Measurements from ENCODE around the gene MEP1B.
"Not testable (repeated sequence)": the region's sequence is repeated elsewhere in the genome, so short reads cannot be mapped to it uniquely, and the experiment has no call there.

MEP1B gene

GRCh38 chr18:32189790-32190189 is at the start of gene MEP1B:
TSS of gene MEP1B (plus strand) at chr18:32190039. CDS start at chr18:32190071, 32 bp downstream.
- TF ChIP-seq CTCF (conservative IDR thresholded peaks at IDR 0.05; ENCODE audit: low read depth, low read length): no peak
- H3K4me3 ChIP-seq (ENCODE audit: low read depth, low read length): no peak within 1 kb of the TSS
- no peak for DNase-seq (ENCODE audit: low read depth)

GRCh38 chr18:32148185-32148870 is 41.5 kb upstream of the MEP1B start:
- no peak for TF ChIP-seq CTCF (conservative IDR thresholded peaks at IDR 0.05; ENCODE audit: low read depth, low read length)
- DNase-seq (ENCODE audit: low read depth): no peak
- no peak overlapping the region for H3K4me3 ChIP-seq (ENCODE audit: low read depth, low read length)

DNA sequence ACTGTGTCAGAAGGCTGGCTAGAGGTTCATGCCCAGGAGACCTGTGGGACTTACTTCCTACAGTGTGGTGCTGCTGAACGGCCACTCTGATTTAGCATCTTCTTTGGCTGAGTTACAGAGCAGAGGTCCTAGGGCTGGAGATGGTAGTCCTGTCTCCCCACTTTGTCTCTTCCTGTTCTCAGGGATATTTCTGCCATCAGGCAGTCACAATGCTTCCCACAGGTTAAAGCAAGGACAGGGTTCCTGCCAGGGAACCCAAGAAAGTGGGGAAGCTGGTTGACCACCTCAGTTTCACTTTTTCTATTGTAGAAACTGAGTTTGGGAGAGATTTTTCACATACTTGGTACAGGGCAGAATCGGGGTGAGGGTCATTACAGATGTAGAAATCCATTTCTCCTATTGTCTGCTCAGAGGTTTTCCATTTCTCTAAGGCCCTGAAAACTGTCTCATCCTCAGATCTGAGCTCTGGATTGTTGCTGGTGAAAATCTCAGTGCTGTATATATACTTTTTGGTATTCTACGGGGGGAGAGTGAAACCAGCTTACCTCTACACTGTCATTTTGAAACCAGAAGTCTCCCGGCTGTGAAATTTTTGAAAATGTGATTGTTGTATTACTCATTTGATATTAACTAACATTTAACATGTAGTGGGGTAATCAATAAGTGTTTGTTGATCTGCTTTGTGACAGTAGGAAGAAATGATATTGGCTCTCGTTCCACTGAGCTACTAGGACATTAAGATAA is 37.0 kb upstream of the MEP1B start:
- no peak overlapping the region for H3K4me3 ChIP-seq (ENCODE audit: low read depth, low read length)
- DNase-seq (ENCODE audit: low read depth): no peak
- TF ChIP-seq CTCF (conservative IDR thresholded peaks at IDR 0.05; ENCODE audit: low read depth, low read length): no peak

GRCh38 chr18:32156855-32157254 is 33.0 kb upstream of the MEP1B start:
- DNase-seq (ENCODE audit: low read depth): no peak
- no peak overlapping the region for H3K4me3 ChIP-seq (ENCODE audit: low read depth, low read length)
- no peak for TF ChIP-seq CTCF (conservative IDR thresholded peaks at IDR 0.05; ENCODE audit: low read depth, low read length)

- TF ChIP-seq CTCF (conservative IDR thresholded peaks at IDR 0.05; ENCODE audit: low read depth, low read length): no peak
- no peak overlapping the region for H3K4me3 ChIP-seq (ENCODE audit: low read depth, low read length)
- DNase-seq (ENCODE audit: low read depth): no peak
Measured at GRCh38 chr18:32157580-32157979, 32.3 kb upstream of the MEP1B start.

- DNase-seq (ENCODE audit: low read depth): peak; percentile 96
- no peak overlapping the region for H3K4me3 ChIP-seq (ENCODE audit: low read depth, low read length)
- TF ChIP-seq CTCF (conservative IDR thresholded peaks at IDR 0.05; ENCODE audit: low read depth, low read length): peak; percentile 92
Measured at GRCh38 chr18:32158108-32158624, 31.7 kb upstream of the MEP1B start.

DNA sequence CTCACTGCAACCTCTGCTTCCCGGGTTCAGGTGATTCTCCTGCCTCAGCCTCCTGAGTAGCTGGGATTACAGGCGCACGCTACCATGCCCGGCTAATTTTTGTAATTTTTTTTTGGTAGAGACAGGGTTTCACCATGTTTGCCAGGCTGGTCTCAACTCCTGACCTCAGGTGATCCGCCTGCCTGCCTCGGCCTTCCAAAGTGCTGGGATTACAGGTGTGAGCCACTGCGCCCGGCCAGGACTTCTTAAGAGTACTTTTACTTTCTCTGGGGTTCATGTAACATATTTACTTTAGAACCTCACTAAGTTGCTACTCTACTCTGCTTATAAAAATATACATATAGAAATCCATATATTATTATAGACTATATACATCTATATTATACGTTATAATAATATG is 31.2 kb upstream of the MEP1B start:
- DNase-seq (ENCODE audit: low read depth); H3K4me3 ChIP-seq (ENCODE audit: low read depth, low read length): not testable (repeated sequence)
